Activated naive CD8-positive, alpha-beta T cell treated with anti-CD3 and anti-CD28 coated beads, Interleukin-2, amount 50 U/mL, for 16 hours (primary cell): Measurements from ENCODE around the gene VSTM5.
"Not testable (repeated sequence)": the region's sequence is repeated elsewhere in the genome, so short reads cannot be mapped to it uniquely, and the experiment has no call there.

Source experiments
- DNase-seq: peaks from one replicate; pipeline ENCODE4 v3.0.0-alpha.2; 2020; ENCODE audit warnings: low read depth, low spot score

VSTM5 gene

DNA sequence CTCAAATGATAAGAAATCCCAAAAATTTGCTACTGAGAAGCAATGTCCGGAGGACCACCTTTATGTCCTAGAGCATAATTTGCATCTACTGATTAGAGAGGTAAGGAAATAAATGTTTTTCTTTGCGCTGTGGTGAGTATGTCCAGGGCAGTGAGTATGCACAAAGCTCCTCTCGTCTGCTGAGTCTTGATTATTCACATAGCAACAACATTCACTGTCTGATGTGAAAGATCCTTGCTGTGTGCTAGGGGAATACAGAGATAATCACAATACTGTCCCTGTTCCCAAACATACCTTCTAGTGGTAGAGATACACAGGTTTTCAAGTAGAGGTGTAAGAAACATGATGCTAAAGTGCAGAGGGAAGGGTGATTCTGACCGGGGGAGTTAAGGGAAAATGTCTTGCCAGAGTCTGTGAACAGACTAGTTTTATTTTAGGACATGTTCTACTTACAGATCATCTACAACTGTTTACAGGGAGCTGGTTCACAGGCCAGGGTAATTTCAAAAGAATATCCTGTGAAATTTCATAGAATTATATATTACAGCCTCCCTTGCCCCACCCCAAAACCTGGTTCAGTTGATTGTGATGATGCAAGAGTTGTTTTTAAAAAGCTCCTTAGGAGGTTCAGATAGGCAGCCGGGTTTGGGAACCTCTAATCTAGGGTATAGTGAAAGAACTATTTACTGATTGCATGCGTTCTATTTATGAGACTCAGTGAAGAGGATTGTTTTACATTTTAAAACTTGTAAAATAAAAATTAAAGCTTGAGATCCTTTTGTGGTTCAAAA is 53.8 kb downstream of the VSTM5 start:
- DNase-seq: no peak

DNA sequence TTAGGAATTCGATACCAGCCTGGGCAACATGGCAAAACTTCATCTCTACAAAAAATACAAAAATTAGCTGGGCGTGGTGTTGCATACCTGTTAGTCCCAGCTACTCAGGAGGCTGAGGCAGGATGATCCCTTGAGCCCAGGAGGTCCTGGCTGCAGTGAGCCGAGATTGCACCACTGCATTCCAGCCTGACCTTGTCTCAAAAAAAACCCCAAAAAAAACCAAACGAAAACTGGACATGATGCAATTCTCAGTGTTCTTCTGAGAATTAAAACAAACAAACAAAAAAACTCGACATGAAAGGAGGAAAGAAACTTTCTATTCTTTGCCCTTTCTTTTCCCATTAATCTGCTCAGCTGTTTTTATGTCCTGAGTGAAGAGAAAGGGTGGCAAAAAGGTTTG is 58.9 kb downstream of the VSTM5 start:
- no peak for DNase-seq

DNA sequence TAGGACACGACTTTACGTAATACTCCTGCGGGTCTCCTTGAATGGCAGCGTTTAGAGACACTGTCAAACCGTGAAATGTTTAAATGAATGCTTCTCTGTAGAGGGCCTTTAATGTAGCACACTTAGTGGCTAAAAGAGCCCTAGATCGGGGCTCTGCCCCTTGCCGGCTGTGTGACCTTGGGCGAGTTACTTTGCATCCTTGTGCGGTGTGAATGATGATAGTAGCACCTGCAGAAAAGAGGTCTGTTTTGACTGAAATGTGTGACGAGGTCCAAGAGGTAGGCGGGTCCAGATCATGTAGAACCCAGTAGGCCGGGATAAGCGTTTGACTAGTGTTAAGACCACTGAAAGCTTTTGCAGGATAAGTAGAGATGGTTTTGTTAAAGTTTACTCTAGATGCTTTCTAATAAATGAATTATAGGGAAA is 65.5 kb downstream of the VSTM5 start:
- DNase-seq: no peak

DNA sequence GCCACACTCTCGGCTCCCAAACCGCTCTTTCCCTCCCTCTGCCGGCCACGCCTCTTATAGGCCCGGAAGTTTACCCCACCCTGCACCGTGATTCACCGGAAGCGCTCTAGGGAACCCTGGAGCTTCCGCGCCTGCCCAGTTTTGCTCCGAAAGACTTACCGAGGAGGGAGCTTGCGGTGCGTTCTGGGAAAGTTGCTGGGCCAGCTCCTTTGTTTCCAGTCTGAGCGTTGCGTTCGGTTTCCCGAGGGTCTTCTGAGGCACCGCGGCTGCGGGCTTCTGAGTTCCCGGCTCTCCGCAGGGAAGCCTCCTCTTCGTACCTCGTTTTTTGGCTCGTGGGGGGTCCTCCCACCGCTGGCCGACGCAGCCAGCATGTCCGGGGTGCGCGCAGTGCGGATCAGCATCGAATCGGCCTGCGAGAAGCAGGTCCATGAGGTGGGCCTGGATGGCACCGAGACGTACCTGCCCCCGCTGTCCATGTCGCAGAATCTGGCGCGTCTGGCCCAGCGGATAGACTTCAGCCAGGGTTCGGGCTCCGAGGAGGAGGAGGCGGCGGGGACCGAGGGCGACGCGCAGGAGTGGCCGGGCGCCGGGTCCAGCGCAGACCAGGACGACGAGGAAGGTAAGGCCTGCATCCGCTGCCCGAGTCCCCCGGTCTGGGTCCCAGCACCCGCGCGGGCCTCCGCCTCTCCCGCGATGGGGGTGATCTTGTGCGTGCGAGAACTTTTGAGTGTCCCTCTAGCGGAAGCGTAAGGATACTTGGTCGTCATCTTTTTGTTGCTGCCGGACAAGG is 66.1 kb downstream of the VSTM5 start, which contains the start of gene MED17:
Gene MED17, plus strand, starts transcription at position 138 of the 790 bp plus-strand sequence. Its CDS starts 232 bp downstream, at position 370.
- DNase-seq: peak; percentile 81

DNA sequence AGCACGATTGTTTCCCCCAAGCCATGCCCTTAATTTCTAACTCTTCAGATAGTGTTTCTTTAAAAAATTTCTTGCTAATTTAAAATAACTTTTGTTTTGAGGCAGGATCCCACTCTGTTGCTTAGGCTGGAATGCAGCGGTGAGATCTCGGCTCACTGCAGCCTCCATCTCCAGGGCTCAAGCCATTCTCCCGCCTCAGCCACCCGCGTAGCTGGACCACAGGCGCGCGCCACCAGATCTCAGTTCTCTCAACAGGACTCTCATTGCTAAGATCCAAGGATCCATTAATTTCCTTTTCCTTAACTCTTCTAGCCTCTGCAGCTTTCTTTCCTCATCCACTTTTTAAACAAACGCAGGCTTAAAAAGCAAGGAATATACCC is 66.7 kb downstream of the VSTM5 start:
- no peak for DNase-seq

DNA sequence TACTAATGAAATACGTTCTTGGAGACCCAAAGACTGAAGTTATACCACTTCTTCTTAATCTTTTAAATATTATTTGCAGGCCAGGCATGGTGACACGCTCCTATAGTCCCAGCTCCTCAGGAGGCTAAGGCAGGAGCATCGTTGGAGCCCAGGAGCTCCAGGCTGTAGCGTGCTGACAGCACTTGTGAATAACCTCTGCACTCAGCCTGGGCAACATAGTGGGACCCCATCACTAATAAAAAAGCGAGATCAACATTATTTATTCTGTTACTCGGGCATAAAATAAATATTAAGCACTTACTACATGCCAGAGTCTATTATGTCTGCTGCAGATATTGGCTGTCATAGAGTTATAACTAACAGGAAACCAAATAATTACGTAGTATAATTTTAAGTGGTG is 67.1 kb downstream of the VSTM5 start:
- DNase-seq: no peak

DNA sequence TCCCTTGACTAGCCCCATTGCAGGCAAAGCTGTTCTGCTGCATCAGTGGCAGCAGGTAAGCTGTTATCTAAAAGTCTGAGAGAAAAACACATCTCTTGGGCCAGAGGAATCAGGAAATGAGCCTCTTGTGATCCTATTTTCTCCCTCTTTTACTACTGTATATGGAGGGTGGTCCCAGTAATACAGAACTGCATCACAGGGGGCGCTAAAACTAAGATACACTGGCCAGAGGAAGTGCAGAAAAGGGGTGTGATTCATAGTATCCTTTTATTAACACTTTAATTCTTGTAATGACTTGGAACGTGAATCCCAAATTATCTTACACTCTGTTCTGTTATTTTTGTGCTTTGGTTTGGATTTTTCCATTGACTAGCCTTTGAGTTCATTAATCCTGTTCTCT is 75.1 kb downstream of the VSTM5 start:
- no peak for DNase-seq

DNA sequence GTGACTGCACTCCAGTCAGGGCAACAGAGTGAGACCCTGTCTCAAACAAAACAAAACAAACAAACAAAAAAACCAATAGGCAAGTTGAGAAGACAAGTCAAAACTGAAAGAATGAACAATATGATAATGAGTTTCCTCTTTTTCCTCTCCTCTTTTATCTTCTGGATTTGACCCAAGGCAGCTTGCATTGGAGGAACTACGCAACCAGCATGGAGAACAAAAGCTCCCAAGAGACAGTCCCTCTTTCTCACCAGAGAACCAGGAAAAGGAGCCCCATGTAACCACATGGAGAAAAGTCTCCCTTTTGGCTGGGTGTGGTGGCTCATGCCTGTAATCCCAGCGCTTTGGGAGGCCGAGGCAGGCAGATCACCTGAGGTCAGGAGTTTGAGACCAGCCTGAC is 75.9 kb downstream of the VSTM5 start:
- DNase-seq: not testable (repeated sequence)

DNA sequence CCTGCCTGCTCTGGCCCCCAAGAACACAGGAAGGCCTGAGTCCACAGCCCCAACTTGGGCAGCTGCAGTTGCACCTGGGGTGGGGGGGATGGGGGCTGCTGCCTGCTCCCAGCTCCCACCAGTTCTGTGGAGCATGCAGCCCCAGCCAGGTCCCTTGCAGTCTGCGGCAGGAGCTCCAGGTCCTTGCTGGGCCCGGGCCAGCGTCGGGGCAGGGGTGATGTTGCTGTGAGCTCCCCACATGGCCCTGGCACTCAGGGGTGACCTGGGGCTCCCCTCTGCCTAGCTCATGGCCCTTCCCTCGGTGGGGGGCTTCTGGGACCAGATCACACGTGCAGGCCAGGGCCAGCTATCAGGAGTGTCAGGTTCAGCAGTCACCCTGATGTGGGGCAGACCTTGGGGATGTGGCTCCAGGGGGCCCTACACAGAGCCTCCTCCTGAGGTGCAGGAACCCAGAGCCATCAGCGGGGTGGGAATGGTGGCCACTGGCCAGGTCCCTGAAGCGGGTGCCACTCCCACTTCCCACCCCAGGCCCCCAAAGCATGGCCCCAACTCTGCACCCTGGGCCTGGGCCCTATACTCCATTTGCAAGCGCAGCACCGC is 76.7 kb downstream of the VSTM5 start:
- no peak for DNase-seq

DNA sequence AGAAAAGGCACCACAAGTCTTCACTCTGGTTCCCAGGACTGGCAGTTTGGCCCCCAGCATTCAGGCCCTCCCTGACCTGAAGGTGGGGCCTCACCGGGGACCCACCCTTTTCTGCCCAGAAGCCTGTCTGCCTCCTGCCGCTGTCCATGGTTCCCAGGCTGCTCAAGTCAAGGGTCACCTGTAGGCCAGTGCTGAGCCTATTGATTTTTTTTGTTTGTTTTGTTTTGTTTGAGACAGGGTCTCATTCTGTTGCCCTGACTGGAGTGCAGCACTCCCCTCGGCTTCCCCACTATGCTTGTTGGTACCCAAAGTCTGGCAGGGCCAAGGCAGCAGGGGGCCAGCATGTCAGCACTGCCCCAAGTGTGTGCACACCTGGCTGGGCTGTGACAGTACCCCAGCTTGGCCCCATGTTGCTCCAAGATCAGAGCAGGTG is 77.4 kb downstream of the VSTM5 start:
- DNase-seq: no peak

DNA sequence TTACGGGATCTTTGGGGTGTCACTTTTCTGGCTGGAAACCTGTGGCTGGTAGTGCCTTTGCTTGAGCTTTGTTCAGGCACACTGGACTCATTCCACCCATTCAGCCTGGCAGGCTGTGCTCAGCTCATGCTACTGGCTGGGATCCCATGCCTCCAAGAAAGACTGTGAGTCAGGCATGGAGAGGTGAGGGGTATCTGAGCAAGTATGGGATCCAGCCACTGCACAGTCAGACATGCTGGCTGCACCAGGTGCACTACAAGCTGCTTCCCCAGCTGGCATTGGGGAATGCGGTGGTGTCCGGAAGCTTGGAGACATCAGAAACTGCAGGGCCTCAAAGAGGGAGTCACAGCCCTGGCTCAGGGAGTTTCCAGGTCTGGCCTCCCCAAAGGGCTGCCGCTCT is 78.3 kb downstream of the VSTM5 start:
- no peak for DNase-seq

DNA sequence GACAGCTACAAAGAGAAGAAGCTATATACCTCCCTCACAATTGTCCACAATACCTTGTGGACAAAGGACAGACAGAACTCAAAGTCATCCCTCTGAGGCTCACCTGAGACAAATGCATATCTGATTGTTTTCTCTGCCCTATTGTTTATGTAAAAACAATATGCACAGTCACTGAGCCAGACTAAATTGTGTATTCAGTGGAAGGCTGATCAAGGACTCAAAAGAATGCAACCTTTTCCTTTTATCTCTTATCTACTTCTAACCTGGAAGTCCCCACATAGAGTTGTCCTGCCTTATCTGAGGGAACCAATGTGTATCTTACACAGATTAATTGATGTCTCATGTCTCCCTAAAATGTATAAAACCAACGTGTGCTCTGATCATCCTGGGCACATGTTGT is 80.3 kb downstream of the VSTM5 start:
- no peak for DNase-seq
